Measurements from ENCODE around the gene SLC9A2.

Gene SLC9A2

GRCh38 chr2:102634831-102635241 is 15.5 kb downstream of the SLC9A2 start:
- DNase-seq (ENCODE audit: low read depth), result no peak
- TF ChIP-seq CTCF (conservative IDR thresholded peaks at IDR 0.05; ENCODE audit: low read depth, low read length), result no peak
- no peak overlapping the region for H3K4me3 ChIP-seq (ENCODE audit: low read depth, low read length)

DNA sequence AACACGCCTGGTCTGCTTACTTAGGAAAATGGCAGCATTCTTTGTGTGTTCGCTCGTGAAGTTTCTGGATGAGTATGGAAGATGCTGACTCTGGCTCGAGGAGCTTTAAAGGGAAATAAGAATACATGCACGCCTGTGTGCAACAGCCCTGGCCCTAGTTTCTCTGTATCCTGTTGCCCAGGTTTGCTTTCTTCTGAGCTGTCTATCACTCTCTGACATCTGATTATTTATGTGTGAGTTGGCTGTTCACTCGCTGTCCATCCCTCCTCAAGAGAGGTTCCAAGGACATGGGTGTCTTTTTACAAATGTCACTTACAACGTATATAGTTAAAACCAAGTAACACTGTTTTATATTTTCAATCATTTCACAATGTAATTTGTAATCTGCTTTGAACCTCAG is 16.0 kb downstream of the SLC9A2 start:
- no peak for DNase-seq (ENCODE audit: low read depth)
- no peak overlapping the region for H3K4me3 ChIP-seq (ENCODE audit: low read depth, low read length)
- no peak for TF ChIP-seq CTCF (conservative IDR thresholded peaks at IDR 0.05; ENCODE audit: low read depth, low read length)

DNA sequence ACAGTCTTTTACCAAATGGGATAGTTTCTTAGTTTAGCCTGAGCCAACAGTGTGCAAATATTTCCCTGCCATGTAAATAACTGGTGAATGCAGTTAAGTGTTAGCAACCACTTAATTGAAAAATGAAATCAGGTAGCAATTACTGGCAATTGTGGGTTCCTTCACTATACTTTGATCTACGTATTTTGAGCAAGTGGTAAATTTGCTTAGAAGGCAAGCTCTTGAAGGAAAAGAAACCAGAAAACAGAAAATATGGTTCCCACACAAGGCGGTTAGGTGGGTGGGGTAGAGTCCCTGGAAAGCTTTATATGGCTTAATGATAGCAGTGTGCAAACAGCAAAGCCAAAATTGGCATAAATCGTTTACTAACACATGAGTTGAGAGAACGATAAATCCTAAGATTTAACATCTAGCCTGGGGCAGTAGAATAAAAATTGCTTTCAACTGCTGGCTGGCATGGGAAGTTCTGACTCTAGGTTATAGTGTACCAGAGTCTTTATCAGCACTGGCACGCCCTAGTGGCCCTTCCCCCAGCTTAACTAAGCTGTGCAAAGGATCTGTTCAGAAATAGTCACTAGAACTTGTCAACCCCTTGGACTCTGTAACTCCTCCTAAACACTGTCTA is 17.0 kb downstream of the SLC9A2 start:
- no peak overlapping the region for H3K4me3 ChIP-seq (ENCODE audit: low read depth, low read length)
- no peak for TF ChIP-seq CTCF (conservative IDR thresholded peaks at IDR 0.05; ENCODE audit: low read depth, low read length)
- no peak for DNase-seq (ENCODE audit: low read depth)

GRCh38 chr2:102637358-102637757 is 18.0 kb downstream of the SLC9A2 start:
- no peak for DNase-seq (ENCODE audit: low read depth)
- H3K4me3 ChIP-seq (ENCODE audit: low read depth, low read length), result no peak overlapping the region
- TF ChIP-seq CTCF (conservative IDR thresholded peaks at IDR 0.05; ENCODE audit: low read depth, low read length), result no peak

DNA sequence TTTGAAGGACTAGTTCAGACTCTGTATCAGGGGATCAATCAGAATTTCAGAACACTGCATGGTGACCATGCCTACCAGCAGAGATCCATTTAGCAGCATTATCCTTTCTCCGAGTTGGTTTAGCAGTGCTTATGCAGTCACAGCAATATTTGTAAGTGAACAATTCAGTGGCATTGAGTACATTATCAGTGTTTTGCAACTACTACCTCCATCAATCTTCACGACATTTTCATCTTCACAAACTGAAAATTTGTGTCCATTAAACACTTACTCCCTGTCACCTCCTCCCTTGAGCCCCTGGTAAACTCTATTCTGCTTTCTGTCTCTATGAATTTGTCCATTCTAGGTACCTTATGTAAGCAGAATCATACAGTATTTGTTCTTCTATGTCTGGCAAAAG is 20.1 kb downstream of the SLC9A2 start:
- H3K4me3 ChIP-seq (ENCODE audit: low read depth, low read length), result no peak overlapping the region
- TF ChIP-seq CTCF (conservative IDR thresholded peaks at IDR 0.05; ENCODE audit: low read depth, low read length), result no peak
- DNase-seq (ENCODE audit: low read depth), result no peak

GRCh38 chr2:102652126-102652525 is 32.8 kb downstream of the SLC9A2 start:
- no peak for TF ChIP-seq CTCF (conservative IDR thresholded peaks at IDR 0.05; ENCODE audit: low read depth, low read length)
- no peak for DNase-seq (ENCODE audit: low read depth)
- H3K4me3 ChIP-seq (ENCODE audit: low read depth, low read length), result no peak overlapping the region

GRCh38 chr2:102657770-102658169 is 38.4 kb downstream of the SLC9A2 start:
- no peak for TF ChIP-seq CTCF (conservative IDR thresholded peaks at IDR 0.05; ENCODE audit: low read depth, low read length)
- no peak for DNase-seq (ENCODE audit: low read depth)
- no peak overlapping the region for H3K4me3 ChIP-seq (ENCODE audit: low read depth, low read length)
